AG10803 (cell line): ENCODE data around the gene ARFGAP2.

ENCODE experiments used
- DNase-seq: peaks from one replicate; pipeline ENCODE4 v3.0.0; 2010; ENCODE audit warnings: low read depth
- H3K4me3 ChIP-seq: 2 replicates; pipeline ENCODE4 v1.5.1; 2011; ENCODE audit warnings: mild to moderate bottlenecking, low read length, control low read depth
- TF ChIP-seq, protein P1 (sequence below): conservative IDR thresholded peaks from 2 replicates; pipeline ENCODE4 v1.5.1; 2011; ENCODE audit warnings: mild to moderate bottlenecking, low read length, control low read depth, inconsistent platforms

The ARFGAP2 gene

DNA sequence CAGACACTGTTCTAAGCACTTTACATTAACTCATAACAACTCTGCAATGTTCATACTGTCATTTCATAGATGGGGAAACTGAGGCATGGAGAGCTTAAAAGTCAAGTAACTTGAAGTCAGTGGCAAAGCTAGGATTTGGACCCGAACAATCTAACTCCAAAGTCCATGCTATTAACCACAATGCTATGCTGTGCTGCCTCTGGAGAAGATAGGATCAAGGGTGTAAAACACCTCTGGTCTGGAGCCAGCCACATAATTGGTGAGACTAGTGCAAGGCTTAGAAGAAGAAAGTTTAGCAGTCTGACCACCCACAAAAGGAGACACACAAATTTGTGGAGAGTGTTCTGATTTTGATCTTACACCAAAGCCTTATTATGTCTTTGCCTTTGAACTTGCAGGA, 43.7 kb downstream of the ARFGAP2 start:
- no peak overlapping the region for H3K4me3 ChIP-seq
- TF ChIP-seq, protein P1, sequence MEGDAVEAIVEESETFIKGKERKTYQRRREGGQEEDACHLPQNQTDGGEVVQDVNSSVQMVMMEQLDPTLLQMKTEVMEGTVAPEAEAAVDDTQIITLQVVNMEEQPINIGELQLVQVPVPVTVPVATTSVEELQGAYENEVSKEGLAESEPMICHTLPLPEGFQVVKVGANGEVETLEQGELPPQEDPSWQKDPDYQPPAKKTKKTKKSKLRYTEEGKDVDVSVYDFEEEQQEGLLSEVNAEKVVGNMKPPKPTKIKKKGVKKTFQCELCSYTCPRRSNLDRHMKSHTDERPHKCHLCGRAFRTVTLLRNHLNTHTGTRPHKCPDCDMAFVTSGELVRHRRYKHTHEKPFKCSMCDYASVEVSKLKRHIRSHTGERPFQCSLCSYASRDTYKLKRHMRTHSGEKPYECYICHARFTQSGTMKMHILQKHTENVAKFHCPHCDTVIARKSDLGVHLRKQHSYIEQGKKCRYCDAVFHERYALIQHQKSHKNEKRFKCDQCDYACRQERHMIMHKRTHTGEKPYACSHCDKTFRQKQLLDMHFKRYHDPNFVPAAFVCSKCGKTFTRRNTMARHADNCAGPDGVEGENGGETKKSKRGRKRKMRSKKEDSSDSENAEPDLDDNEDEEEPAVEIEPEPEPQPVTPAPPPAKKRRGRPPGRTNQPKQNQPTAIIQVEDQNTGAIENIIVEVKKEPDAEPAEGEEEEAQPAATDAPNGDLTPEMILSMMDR: no peak
- no peak for DNase-seq

DNA sequence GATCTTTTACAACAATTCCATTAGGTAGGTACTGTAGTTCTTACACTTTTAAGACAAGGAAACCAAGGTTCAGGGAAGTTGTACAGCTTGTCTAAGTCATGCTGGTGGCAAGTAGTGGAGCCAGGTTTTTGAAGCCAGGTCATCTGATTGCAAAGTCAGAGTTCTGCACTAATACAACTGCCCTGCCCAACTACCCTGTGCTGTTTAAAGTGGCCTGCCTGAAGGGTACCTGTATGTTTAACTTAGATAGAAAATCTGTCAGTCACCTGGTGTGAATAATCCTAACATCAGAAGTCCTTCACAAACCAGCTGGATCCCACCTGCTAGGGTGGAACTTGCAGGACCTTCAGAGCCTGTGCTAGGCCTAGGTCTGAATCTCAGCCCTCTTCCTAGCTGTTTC, 44.2 kb downstream of the ARFGAP2 start:
- DNase-seq: no peak
- TF ChIP-seq, protein P1: no peak
- H3K4me3 ChIP-seq: no peak overlapping the region

DNA sequence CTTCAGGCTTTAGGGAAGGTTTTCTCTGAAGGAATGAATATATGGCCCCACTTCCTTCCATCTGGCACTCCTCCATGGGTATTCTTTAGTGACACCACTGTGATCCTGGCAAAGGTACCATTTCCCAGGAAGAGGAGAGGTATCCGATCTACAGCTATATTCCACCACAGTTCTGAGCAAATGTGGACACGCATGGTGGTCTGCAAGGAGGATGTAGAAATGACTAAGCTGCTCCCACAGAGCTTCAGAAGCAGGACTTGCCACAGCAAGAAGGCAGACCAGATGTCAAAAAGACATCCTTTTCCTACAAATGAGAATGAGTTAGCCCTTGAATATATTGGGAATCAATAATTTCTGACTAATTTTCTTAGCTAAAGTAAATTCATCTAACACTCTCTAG, 45.5 kb downstream of the ARFGAP2 start:
- TF ChIP-seq, protein P1: no peak
- no peak overlapping the region for H3K4me3 ChIP-seq
- DNase-seq: no peak

DNA sequence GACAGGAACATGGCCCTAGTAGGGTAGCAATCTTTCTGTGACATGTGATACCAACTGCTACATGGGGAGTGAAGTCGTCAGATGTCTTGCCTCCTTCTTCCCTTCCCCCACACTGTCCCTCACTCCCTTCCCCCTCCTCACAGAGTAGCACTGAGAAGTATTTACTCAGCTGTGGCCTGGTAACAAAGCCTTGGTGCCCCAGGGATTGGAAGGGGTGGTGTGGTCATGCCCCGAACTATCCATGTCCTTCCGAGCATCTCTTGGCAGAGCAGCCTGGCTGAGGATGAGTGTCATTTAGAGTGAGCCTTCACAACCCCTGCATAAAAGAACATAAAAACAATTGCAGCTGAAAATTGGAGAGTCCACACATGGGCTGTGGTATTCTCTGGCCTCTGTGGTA, 46.1 kb downstream of the ARFGAP2 start:
- no peak for DNase-seq
- TF ChIP-seq, protein P1: no peak
- H3K4me3 ChIP-seq: no peak overlapping the region

DNA sequence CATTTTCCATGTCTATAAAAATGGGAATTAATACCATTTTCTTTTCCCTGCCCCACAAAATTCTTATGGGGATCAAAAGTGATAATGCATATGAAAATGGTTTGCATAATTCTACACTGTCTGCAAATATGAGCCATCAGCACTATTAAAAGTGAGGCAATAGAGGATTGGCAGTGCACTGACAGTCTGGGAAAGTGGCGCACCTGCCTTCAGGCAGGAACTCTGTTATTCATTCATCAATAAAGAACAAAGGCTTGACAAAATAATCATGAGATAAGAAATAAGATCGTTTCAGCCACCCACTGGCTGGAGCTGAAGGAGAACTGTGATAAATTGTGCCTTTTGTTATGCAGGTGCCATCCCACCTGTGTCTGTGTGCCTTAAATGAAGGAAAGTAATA, 49.5 kb downstream of the ARFGAP2 start:
- TF ChIP-seq, protein P1: no peak
- no peak for DNase-seq
- H3K4me3 ChIP-seq: no peak overlapping the region

DNA sequence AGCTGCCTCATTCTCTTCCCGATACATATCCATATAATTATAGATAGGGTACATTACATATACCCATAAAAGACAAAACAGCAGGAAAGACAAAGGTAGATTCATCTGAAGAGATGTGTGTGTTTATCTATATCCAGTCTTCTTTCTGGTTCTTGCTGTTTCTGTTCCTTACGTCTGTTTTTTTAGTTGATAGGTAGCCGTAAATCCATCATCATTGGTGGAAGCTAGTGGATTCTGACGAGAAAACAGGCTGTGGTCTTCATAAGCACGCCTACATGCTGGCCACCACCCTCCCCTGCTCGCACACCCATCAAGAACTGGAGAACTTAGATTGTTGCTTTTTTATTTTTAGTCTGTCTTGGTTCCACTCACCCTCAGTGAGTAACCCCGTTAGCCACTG, 51.6 kb downstream of the ARFGAP2 start:
- TF ChIP-seq, protein P1: no peak
- DNase-seq: no peak

DNA sequence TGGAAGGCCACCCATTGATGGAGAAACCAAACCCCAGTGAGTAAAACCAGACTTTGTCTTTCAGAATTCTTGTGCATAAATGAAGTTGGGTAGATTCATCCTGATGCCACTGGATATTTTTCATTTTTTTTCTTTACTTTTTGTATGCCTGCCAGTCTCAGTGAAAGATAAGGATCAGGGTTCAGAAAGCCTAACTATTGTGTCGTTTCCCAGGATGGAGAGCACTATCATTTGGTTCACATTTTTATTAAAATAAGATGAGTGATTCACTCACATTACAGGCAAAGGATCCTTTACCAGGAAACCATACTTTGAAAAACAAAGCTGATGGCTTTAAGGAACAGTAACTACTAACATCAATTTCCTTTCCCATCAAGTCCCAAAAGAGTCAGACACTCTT, 52.0 kb downstream of the ARFGAP2 start:
- H3K4me3 ChIP-seq: no peak overlapping the region
- no peak for DNase-seq

More for the DNA sequence above, 51.6 kb downstream of the ARFGAP2 start:
- no peak overlapping the region for H3K4me3 ChIP-seq

More for the DNA sequence above, 52.0 kb downstream of the ARFGAP2 start:
- TF ChIP-seq, protein P1: no peak
